Pancreas (tissue), 10 donors: Measurements from ENCODE around the gene ATF7IP. TPM values are rescaled to one million over a fixed set of nuclear protein-coding genes. Genes with fewer than 3 reads are reported as not detected.
A peak's percentile ranks its signal among the peaks of the same experiment; 100 is the strongest.

ENCODE experiments used
- ATAC-seq, 4 donors: fragments of 200-7000 bp; cut with Tn5 transposase; one replicate each; pipeline versions ENCODE4 v1.8.0 to v1.9.1; 2020; ENCODE audit warnings: mild to moderate bottlenecking in 4 of 4, moderate library complexity in 4 of 4
- DNase-seq, 6 donors: peaks; one replicate each; pipeline ENCODE4 v3.0.0-alpha.2; 2020
- FAIRE-seq: peaks from 2 replicates; lab custom pipeline; 2012; peaks lifted over from hg19 to GRCh38; lab: Jason Lieb, UNC
- H3K27ac ChIP-seq, 4 donors: fragments of 200-600 bp; sonication (generic); 1 replicate in 3 of 4; 2 replicates in 1 of 4; pipeline versions ENCODE4 v1.5.0 to v1.8.0; 2020
- H3K27me3 ChIP-seq, 4 donors: fragments of 200-600 bp; one replicate each; pipeline ENCODE4 v1.8.0; 2021
- H3K36me3 ChIP-seq, 3 donors: fragments of 200-600 bp; sonication (generic) in 1 of 3; one replicate each; pipeline versions ENCODE4 v1.5.0 to v1.8.0; 2020 to 2021
- H3K4me1 ChIP-seq, 3 donors: fragments of 200-600 bp; one replicate each; pipeline ENCODE4 v1.8.0; 2021
- H3K4me3 ChIP-seq, 4 donors: fragments of 200-600 bp; sonication (generic) in 2 of 4; one replicate each; pipeline versions ENCODE4 v1.5.0 to v1.8.0; 2020 to 2021
- H3K9me3 ChIP-seq, 4 donors: fragments of 200-600 bp; one replicate each; pipeline ENCODE4 v1.8.0; 2021
- WGBS, 2 donors: extraction: QIAGEN DNeasy Blood & Tissue Kit; methylation state at CpG; one replicate each; pipeline ENCODE4 v1.1.7; 2013; 5-methylcytosine and 5-hydroxymethylcytosine counted together
- intact Hi-C, 3 donors: fragments of 100-400 bp; cut with DNase I; formaldehyde crosslinking; loops; one replicate each; pipeline versions ENCODE4 v1.11.1 to v1.14.2; 2022
- polyA plus RNA-seq, 2 donors: library from polyadenylated mRNA; stranded (reverse); fragments of 200-250 nt; gene quantifications; one replicate each; pipeline ENCODE4 v1.2.3, GENCODE V29; 2013
- total RNA-seq, 6 donors: library from RNA; stranded (reverse); fragmentation: NEBNext Ultra II Directional in 4 of 6; extraction: Animal tissue kit (Norgen Biotek cat#: 25700) in 4 of 6; gene quantifications; one replicate each; pipeline versions ENCODE4 v1.2.1 to v1.2.4, GENCODE V29; 2021 to 2023
- TF ChIP-seq, protein P1 (sequence below), 4 donors: fragments of 200-600 bp; sonication (generic) in 3 of 4; IDR thresholded peaks; one replicate each; pipeline versions ENCODE4 v1.5.0 to v1.8.0; 2021; ENCODE audit warnings: antibody characterized with exemption in 4 of 4
- donor health status: healthy with polysubstance abuse.
- donor health status: DM: no; HTN: no; CAD: no; lungs with moderate emphysema.
- donor health status: DM: no; HTN: no; CAD: no.
- donor health status: control.
- donor health status: control.
- donor health status: Bipolar disorder and iron deficiency.
- donor health status: DM: yes; HTN: yes; CAD: no.
- donor health status: DM: no; HTN: no; CAD: no.
- donor health status: DM: no; HTN: no; CAD: no.
- donor health status: DM: yes; HTN: yes; CAD: no.

The ATF7IP gene
- total and polyA plus RNA-seq, 8 donors, result 5.7 to 54.1 (median 27.7) TPM

DNA sequence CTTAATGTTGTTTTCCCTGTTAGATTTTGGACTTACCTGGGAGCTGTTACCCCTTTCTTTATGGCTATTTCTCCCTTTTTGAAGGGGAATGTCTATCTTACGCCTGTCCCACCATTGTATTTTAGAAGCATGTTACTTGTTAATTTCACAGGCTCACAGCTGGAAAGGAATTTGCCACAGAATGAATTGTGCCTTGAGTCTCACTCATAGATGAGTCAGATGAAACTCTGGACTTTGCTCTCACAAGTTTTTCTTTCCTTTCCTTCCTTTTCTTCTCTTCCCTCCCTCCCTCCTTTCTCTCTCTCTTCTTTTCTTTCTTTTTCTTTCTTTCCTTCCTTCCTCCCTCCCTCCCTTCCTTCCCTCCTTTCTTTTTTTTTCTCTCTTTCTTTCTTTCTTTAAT lies 9.3 kb upstream of the ATF7IP start:
- ATAC-seq (no peak), FAIRE-seq (no peak), DNase-seq (no peak)
- Histone ChIP-seq H3K9me3 (no peaks in the 10 kb centered on the region), H3K4me1 (no peaks in the 10 kb centered on the region), H3K4me3 (no peak overlapping the region), H3K27me3 (no peaks in the 10 kb centered on the region), H3K27ac (no peak overlapping the region), H3K36me3 (no peaks in the 10 kb centered on the region)
- 77 to 92% methylated on average over 1 of the region's 1 CpG for WGBS, 2 donors
- intact Hi-C loops, result loop anchor here in 1 of 3 donors (10.0 kb wide), 1 partner anchor 101 kb away; no protein-coding TSS in a partner anchor
- TF ChIP-seq, protein P1, sequence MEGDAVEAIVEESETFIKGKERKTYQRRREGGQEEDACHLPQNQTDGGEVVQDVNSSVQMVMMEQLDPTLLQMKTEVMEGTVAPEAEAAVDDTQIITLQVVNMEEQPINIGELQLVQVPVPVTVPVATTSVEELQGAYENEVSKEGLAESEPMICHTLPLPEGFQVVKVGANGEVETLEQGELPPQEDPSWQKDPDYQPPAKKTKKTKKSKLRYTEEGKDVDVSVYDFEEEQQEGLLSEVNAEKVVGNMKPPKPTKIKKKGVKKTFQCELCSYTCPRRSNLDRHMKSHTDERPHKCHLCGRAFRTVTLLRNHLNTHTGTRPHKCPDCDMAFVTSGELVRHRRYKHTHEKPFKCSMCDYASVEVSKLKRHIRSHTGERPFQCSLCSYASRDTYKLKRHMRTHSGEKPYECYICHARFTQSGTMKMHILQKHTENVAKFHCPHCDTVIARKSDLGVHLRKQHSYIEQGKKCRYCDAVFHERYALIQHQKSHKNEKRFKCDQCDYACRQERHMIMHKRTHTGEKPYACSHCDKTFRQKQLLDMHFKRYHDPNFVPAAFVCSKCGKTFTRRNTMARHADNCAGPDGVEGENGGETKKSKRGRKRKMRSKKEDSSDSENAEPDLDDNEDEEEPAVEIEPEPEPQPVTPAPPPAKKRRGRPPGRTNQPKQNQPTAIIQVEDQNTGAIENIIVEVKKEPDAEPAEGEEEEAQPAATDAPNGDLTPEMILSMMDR (IDR thresholded peaks at IDR 0.05), result no peak

DNA sequence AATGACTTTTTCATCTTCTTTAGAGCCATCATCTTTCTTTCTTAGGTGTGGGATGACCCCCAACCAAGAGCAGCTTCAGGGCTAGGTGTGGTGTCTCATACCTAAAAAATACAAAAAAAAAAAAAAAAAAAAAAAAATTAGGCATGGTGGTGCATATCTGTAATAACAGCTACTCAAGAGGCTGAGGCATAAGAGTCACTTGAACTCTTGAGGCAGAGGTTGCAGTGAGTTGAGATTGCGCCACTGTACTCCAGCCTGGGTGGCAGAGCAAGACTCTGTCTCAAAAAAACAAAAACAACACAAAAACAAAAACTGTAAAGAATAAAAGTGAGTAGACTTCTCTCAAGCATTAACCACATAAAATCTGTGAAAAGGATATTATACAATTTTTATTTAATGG lies 8.0 kb upstream of the ATF7IP start:
- H3K36me3 ChIP-seq, result no peaks in the 10 kb centered on the region
- TF ChIP-seq, protein P1 (IDR thresholded peaks at IDR 0.05), result no peak
- WGBS, 2 donors, result 95 to 98% methylated on average over 1 of the region's 1 CpG
- intact Hi-C loops, result loop anchor here in 1 of 3 donors (10.0 kb wide), 1 partner anchor 103 kb away; no protein-coding TSS in a partner anchor
- DNase-seq, result no peak
- no peaks in the 10 kb centered on the region for H3K4me1 ChIP-seq
- FAIRE-seq, result no peak
- no peak overlapping the region for H3K27ac ChIP-seq
- no peak overlapping the region for H3K4me3 ChIP-seq
- no peak for ATAC-seq
- no peaks in the 10 kb centered on the region for H3K9me3 ChIP-seq
- H3K27me3 ChIP-seq, result no peaks in the 10 kb centered on the region

DNA sequence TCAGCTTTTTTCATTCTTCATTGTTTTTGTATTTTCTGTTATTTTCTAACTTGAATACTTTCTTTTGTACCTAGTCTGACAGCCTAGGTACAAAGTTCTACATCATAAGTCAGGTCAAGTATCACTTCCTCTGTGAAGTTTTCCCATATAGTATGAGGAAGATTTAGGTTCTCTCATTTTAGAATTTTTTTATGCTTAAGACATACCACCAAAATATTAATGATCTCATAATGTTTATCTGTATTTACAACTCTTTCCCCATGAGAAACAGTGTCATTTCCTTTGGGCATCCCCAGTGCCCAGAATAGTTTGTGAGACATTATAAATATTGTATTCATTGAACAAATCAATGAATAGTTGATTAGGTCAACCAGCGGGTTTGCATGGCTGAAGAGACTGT lies 3.1 kb upstream of the ATF7IP start:
- H3K27ac ChIP-seq, result no peak overlapping the region
- DNase-seq (no peak), ATAC-seq (no peak), FAIRE-seq (no peak)
- 90 to 98% methylated on average over 1 of the region's 1 CpG for WGBS, 2 donors
- no peaks in the 10 kb centered on the region for H3K36me3 ChIP-seq
- H3K4me1 ChIP-seq, result no peaks in the 10 kb centered on the region
- no peaks in the 10 kb centered on the region for H3K27me3 ChIP-seq
- H3K4me3 ChIP-seq, result no peak overlapping the region
- TF ChIP-seq, protein P1 (IDR thresholded peaks at IDR 0.05), result no peak
- no peaks in the 10 kb centered on the region for H3K9me3 ChIP-seq
- intact Hi-C loops, result no loop called here

- 88 to 93% methylated on average over 8 of the region's 8 CpGs for WGBS, 2 donors
- ATAC-seq, result no peak
- Histone ChIP-seq H3K4me1 (peaks cover 0 to 14% (median 6%) of the 10 kb centered on the region in 3 donors), H3K4me3 (peak overlapping the region; percentile 11 to 66 (median 60)), H3K27ac (peak overlapping the region; percentile 84 to 99 (median 98)), H3K27me3 (no peaks in the 10 kb centered on the region), H3K9me3 (no peaks in the 10 kb centered on the region), H3K36me3 (no peaks in the 10 kb centered on the region)
- intact Hi-C loops, result loop anchor here in 1 of 3 donors (5.0 kb wide), 1 partner anchor 112 kb away; no protein-coding TSS in a partner anchor
- DNase-seq, result no peak
- TF ChIP-seq, protein P1 (IDR thresholded peaks at IDR 0.05), result no peak
- FAIRE-seq, result no peak
Observed at GRCh38 chr12:14364583-14365271, 755 bp upstream of the ATF7IP start.
